Psoas muscle (tissue), 8 donors: ENCODE measurements around the gene LINGO1. TPM values are rescaled to one million over a fixed set of nuclear protein-coding genes. Genes with fewer than 3 reads are reported as not detected.

ENCODE experiments used
- ATAC-seq, 4 donors: fragments of 200-7000 bp; cut with Tn5 transposase; one replicate each; pipeline ENCODE4 v1.9.1; 2020; ENCODE audit warnings: moderate library complexity in 3 of 4, mild to moderate bottlenecking in 2 of 4
- DNase-seq, 2 donors: peaks; one replicate each; pipeline ENCODE4 v3.0.0-alpha.2; 2020
- H3K27ac ChIP-seq: fragments of 200-600 bp; one replicate; pipeline ENCODE4 v1.8.0; 2022
- H3K27me3 ChIP-seq, 3 donors: fragments of 200-600 bp in 1 of 3; one replicate each; pipeline versions ENCODE4 v1.6.1 to v1.8.0; 2013 to 2022; ENCODE audit warnings: low read length in 2 of 3, mild to moderate bottlenecking in 2 of 3, moderate library complexity in 1 of 3; ENCODE audit not compliant: insufficient read depth in 3 of 3
- H3K36me3 ChIP-seq, 2 donors: fragments of 200-600 bp in 1 of 2; one replicate each; pipeline versions ENCODE4 v1.6.1 to v1.8.0; 2013 to 2022; ENCODE audit warnings: low read depth in 1 of 2, mild to moderate bottlenecking in 1 of 2, moderate library complexity in 1 of 2; ENCODE audit not compliant: insufficient read depth in 1 of 2
- H3K4me1 ChIP-seq: fragments of 200-600 bp; one replicate; pipeline ENCODE4 v1.8.0; 2022
- H3K4me3 ChIP-seq: fragments of 200-600 bp; one replicate; pipeline ENCODE4 v1.8.0; 2022; ENCODE audit warnings: mild to moderate bottlenecking
- H3K9me3 ChIP-seq: fragments of 200-600 bp; one replicate; pipeline ENCODE4 v1.8.0; 2022
- WGBS, 3 donors: extraction: QIAGEN DNeasy Blood & Tissue Kit; methylation state at CpG; one replicate each; pipeline versions ENCODE4 v1.1.6 to v1.1.7; 2013; 5-methylcytosine and 5-hydroxymethylcytosine counted together
- intact Hi-C, 2 donors: fragments of 100-400 bp; cut with DNase I; formaldehyde crosslinking; loops; one replicate each; pipeline versions ENCODE4 v1.11.0 to v1.14.2; 2022
- polyA plus RNA-seq, 3 donors: library from polyadenylated mRNA; stranded (reverse); fragments of 200-250 nt; gene quantifications; one replicate each; pipeline ENCODE4 v1.2.3, GENCODE V29; 2013
- total RNA-seq, 4 donors: library from RNA; stranded (reverse); fragmentation: NEBNext Ultra II Directional in 2 of 4; extraction: Animal tissue kit (Norgen Biotek cat#: 25700) in 2 of 4; gene quantifications; one replicate each; pipeline versions ENCODE4 v1.2.1 to v1.2.4, GENCODE V29; 2021 to 2023
- TF ChIP-seq, protein P1 (sequence below): fragments of 200-600 bp; IDR thresholded peaks from one replicate; pipeline ENCODE4 v1.8.0; 2022; ENCODE audit warnings: antibody characterized with exemption
- donor health status: healthy with polysubstance abuse.
- donor health status: DM: no; HTN: no; CAD: no; lungs with moderate emphysema.
- donor health status: Bipolar disorder and iron deficiency.
- donor health status: healthy.
- donor health status: DM: yes; HTN: yes; CAD: no.
- donor health status: DM: no; HTN: no; CAD: no.
- donor health status: DM: no; HTN: no; CAD: no.
- donor health status: DM: yes; HTN: yes; CAD: no.

The LINGO1 gene
- total and polyA plus RNA-seq, 7 donors = 0.25 to 0.62 (median 0.43) TPM

GRCh38 chr15:77581896-77582569, 50.7 kb downstream of the LINGO1 start:
- DNase-seq (no peak), ATAC-seq (peak in 2 of 4 donors; percentile 4 to 31)
- Histone ChIP-seq H3K9me3 (no peaks in the 10 kb centered on the region), H3K27me3 (no peaks in the 10 kb centered on the region), H3K27ac (no peak overlapping the region), H3K4me1 (no peaks in the 10 kb centered on the region), H3K36me3 (no peaks in the 10 kb centered on the region), H3K4me3 (no peak overlapping the region)
- TF ChIP-seq, protein P1, sequence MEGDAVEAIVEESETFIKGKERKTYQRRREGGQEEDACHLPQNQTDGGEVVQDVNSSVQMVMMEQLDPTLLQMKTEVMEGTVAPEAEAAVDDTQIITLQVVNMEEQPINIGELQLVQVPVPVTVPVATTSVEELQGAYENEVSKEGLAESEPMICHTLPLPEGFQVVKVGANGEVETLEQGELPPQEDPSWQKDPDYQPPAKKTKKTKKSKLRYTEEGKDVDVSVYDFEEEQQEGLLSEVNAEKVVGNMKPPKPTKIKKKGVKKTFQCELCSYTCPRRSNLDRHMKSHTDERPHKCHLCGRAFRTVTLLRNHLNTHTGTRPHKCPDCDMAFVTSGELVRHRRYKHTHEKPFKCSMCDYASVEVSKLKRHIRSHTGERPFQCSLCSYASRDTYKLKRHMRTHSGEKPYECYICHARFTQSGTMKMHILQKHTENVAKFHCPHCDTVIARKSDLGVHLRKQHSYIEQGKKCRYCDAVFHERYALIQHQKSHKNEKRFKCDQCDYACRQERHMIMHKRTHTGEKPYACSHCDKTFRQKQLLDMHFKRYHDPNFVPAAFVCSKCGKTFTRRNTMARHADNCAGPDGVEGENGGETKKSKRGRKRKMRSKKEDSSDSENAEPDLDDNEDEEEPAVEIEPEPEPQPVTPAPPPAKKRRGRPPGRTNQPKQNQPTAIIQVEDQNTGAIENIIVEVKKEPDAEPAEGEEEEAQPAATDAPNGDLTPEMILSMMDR = no peak
- 72 to 77% (median 72%) methylated on average over 16 to 18 of the region's 18 CpGs for WGBS, 3 donors
- intact Hi-C loops = no loop called here

GRCh38 chr15:77580996-77581682, 51.6 kb downstream of the LINGO1 start:
- H3K36me3 ChIP-seq = no peaks in the 10 kb centered on the region
- WGBS, 3 donors = 36 to 45% (median 40%) methylated on average over 16 of the region's 16 CpGs
- H3K27me3 ChIP-seq = no peaks in the 10 kb centered on the region
- no peak overlapping the region for H3K27ac ChIP-seq
- H3K4me3 ChIP-seq = no peak overlapping the region
- DNase-seq (peak in 1 of 2 donors; percentile 73), ATAC-seq (peak; percentile 81 to 88 (median 86))
- H3K4me1 ChIP-seq = no peaks in the 10 kb centered on the region
- no peaks in the 10 kb centered on the region for H3K9me3 ChIP-seq
- intact Hi-C loops = no loop called here
- TF ChIP-seq, protein P1 = no peak

- DNase-seq = no peak
- TF ChIP-seq, protein P1 = no peak
- Histone ChIP-seq H3K9me3 (no peaks in the 10 kb centered on the region), H3K27me3 (no peaks in the 10 kb centered on the region), H3K36me3 (no peaks in the 10 kb centered on the region), H3K4me3 (no peak overlapping the region), H3K4me1 (no peaks in the 10 kb centered on the region), H3K27ac (no peak overlapping the region)
- intact Hi-C loops = no loop called here
- 95 to 97% (median 96%) methylated on average over 13 of the region's 13 CpGs for WGBS, 3 donors
- no peak for ATAC-seq
Measured at GRCh38 chr15:77579498-77580188, 53.1 kb downstream of the LINGO1 start.

GRCh38 chr15:77578641-77579372, 53.9 kb downstream of the LINGO1 start:
- TF ChIP-seq, protein P1 = no peak
- Histone ChIP-seq H3K36me3 (no peaks in the 10 kb centered on the region), H3K4me1 (no peaks in the 10 kb centered on the region), H3K27ac (no peak overlapping the region), H3K9me3 (no peaks in the 10 kb centered on the region), H3K4me3 (no peak overlapping the region), H3K27me3 (no peaks in the 10 kb centered on the region)
- ATAC-seq (no peak), DNase-seq (peak in 1 of 2 donors; percentile 28)
- intact Hi-C loops = no loop called here
- 59 to 80% (median 61%) methylated on average over 15 of the region's 15 CpGs for WGBS, 3 donors
